ENCODE results near the gene SHC3. TPM values are rescaled to one million over a fixed set of nuclear protein-coding genes. Genes with fewer than 3 reads are reported as not detected.

Gene SHC3
- 7.6 and 9.4 TPM in 2 replicates for total RNA-seq

GRCh38 chr9:89177944-89178829 lies at the start of gene SHC3:
TSS of gene SHC3 (minus strand) at chr9:89178818. CDS start at chr9:89178460, 358 bp downstream.

GRCh38 chr9:88991066-88992034 lies 187.3 kb downstream of the SHC3 start, which contains the start of gene S1PR3:
TSS of gene S1PR3 (plus strand) at chr9:88991468. CDS start at chr9:89001201, 9,733 bp downstream.

Other genes starting within 250 kb of the SHC3 start
- gene S1PR3, start 187.3 kb downstream of the SHC3 start, total RNA-seq: 8.5 and 72.5 TPM in 2 replicates
- 87.1 and 177 TPM in 2 replicates for gene CKS2, start 132.4 kb upstream of the SHC3 start, total RNA-seq
- gene SECISBP2, start 139.7 kb upstream of the SHC3 start, total RNA-seq: 19.4 and 26.9 TPM in 2 replicates